GM12872 (cell line): Measurements from ENCODE around the gene MYH8.

Experiments
- TF ChIP-seq, protein P1 (sequence below): IDR thresholded peaks from 3 replicates; pipeline ENCODE4 v1.5.1; 2011; ENCODE audit warnings: low read depth, mild to moderate bottlenecking, low read length, moderate library complexity; ENCODE audit not compliant: insufficient read depth

Gene MYH8

DNA sequence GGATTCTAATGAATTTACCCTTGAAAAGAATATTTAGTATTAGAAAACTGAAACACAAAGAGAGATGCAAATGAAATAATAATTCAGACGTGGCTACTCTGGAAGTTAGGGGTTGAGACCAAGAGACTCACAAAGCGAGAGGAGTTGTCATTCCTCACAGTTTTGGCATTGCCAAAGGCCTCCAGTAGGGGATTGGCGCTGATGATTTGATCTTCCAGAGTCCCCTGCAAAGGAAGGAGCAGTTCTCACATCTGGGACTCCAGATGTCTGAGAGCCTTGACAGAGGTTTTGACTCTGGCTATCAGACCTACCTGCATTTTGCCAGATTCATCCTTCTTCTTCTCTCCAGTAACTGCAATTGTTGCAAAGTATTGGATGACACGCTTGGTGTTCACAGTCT is 6.6 kb downstream of the MYH8 start:
- TF ChIP-seq, protein P1, sequence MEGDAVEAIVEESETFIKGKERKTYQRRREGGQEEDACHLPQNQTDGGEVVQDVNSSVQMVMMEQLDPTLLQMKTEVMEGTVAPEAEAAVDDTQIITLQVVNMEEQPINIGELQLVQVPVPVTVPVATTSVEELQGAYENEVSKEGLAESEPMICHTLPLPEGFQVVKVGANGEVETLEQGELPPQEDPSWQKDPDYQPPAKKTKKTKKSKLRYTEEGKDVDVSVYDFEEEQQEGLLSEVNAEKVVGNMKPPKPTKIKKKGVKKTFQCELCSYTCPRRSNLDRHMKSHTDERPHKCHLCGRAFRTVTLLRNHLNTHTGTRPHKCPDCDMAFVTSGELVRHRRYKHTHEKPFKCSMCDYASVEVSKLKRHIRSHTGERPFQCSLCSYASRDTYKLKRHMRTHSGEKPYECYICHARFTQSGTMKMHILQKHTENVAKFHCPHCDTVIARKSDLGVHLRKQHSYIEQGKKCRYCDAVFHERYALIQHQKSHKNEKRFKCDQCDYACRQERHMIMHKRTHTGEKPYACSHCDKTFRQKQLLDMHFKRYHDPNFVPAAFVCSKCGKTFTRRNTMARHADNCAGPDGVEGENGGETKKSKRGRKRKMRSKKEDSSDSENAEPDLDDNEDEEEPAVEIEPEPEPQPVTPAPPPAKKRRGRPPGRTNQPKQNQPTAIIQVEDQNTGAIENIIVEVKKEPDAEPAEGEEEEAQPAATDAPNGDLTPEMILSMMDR = no peak

DNA sequence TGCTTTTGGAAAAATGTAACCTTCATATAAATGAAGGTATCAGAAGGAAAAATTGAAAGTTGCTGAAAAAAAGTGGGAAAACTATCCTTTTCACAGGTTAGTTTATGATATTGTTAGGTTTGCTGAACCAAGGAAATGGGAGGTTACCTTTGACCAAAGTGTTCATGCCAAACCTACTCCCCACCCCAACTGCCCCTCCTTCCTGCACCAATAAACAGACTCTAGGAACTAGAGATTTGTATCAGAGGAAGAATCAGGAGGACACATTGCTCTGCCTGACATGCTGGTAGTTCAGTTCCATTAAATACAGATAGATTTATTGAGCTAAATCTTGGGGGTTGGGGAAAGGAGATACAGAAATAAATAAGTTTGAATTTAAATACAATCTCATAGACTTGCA is 18.2 kb downstream of the MYH8 start:
- TF ChIP-seq, protein P1 = no peak

DNA sequence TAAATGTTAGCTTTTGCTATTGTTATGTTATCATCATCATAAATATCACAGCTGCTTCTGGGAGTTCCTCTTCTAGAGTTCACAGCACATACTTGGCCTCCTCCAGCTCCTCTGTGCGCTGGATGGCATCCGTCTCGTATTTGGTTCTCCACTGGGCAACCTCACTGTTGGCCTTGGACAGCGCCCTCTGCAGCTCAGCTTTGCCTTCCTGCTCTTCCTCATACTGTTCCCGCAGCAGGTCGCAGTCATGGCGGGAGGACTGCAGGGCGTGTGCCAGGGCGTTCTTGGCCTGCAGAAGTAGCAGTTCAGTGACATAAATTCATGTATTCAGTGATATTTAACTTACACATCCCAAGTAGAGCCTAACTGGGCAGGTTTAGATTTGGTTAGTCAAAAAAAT is 23.4 kb downstream of the MYH8 start:
- TF ChIP-seq, protein P1 = no peak

DNA sequence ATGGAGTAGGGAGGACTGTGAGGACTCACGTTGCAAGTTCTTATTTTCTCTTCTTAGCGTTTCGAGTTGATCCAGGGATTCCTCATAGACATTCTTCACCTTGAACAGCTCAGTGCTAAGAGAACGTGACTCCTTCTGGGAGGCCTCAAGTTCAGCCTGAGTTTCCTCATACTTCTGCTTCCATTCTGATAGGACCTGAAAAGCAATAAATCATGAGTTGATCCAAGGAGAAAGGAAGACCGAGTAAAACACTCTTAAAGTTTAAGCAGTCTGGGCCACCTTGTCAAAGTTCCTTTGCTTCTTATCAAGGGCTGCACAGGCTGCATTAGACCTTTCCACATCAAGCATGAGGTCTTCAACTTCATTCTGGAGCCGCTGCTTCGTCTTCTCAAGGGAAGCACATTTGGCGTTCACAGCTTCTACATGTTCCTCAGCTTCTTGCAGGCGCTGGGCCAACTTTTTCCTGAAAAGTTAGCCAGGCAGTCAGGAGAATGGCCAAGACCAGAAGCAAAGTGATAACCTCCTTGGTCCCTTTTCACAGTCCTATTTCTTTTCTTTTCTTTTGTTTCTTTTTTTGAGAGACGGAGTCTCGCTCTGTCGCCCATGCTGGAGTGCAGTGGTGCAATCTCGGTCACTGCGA is 25.1 kb downstream of the MYH8 start:
- TF ChIP-seq, protein P1 = no peak

DNA sequence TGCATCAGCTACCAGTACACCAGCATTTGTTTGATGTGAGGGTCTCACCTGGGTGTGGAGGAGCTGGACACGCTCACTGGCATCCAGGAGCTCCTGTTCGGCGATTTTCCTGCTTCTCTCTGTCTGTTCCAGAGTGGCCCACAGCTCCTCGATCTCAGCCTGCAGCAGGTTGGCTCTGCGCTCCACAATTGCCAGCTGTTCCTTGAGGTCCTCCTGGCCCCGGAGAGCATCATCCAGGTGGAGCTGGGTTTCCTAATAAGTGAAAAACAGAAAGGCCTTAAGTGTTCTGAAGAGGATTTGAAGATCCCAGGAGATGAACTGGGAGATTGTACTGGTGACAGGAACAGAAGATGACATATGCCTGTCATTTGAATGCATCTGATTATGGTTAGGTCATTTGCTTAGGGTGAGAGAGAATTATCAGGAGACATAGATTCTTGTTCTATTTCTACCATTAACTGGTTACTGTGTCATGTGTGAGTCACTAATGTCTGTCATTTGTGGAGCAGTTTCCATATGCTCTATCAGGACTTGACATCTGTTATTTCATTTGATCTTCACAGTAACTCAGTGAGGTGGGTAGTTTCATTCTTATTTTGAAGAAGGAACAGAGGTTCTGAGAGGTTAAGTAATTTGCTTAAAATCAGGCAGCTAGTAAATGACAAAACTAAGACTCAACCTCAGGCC is 27.4 kb downstream of the MYH8 start:
- TF ChIP-seq, protein P1 = no peak

DNA sequence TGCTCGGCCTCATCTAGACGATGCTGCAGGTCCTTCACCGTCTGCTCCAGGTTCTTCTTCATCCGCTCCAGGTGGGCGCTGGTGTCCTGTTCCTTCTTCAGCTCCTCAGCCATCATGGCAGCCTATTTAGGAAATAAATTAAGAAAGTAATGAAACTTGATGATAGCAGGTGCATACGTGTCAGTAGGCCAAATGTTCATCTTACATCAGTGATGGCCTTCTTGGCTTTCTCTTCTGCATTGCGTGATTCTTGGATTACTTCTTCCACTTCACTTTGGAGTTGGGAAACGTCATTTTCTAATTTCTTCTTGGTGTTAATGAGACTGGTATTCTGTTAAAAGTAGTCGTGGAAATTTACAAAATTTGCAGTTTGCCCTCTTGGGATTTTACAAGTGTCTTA is 28.9 kb downstream of the MYH8 start:
- TF ChIP-seq, protein P1 = no peak

DNA sequence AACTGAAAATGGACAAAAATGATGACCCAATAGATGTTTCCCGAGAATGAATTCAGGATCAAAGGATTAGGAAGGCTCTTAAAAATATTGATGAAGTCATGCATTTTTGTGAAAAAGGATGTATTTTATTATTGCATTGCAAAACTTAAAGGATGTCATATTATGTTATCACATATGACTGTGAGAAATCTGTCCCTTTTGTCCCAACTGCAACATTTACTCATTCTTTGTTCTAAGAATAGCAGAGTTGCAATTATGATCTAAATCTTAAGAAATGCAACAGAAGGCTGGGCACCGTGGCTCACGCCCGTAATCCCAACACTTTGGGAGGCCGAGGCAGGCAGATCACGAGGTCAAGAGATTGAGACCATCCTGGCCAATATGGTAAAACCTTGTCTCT is 35.9 kb downstream of the MYH8 start:
- TF ChIP-seq, protein P1 = no peak
